A549 treated with DMSO at 1 μM for 4 hours (cell line): ENCODE measurements around the gene IRX1. TPM values are rescaled to one million over a fixed set of nuclear protein-coding genes. Genes with fewer than 3 reads are reported as not detected.

Experiments
- total RNA-seq: library from RNA; stranded (reverse); fragments of 200-300 nt; extraction: Qiagen RNA extraction; gene quantifications from 5 replicates; pipeline ENCODE4 v1.2.3, GENCODE V29; 2022; ENCODE audit warnings: low read depth

Gene IRX1
- total RNA-seq, result not detected in 5 replicates

DNA sequence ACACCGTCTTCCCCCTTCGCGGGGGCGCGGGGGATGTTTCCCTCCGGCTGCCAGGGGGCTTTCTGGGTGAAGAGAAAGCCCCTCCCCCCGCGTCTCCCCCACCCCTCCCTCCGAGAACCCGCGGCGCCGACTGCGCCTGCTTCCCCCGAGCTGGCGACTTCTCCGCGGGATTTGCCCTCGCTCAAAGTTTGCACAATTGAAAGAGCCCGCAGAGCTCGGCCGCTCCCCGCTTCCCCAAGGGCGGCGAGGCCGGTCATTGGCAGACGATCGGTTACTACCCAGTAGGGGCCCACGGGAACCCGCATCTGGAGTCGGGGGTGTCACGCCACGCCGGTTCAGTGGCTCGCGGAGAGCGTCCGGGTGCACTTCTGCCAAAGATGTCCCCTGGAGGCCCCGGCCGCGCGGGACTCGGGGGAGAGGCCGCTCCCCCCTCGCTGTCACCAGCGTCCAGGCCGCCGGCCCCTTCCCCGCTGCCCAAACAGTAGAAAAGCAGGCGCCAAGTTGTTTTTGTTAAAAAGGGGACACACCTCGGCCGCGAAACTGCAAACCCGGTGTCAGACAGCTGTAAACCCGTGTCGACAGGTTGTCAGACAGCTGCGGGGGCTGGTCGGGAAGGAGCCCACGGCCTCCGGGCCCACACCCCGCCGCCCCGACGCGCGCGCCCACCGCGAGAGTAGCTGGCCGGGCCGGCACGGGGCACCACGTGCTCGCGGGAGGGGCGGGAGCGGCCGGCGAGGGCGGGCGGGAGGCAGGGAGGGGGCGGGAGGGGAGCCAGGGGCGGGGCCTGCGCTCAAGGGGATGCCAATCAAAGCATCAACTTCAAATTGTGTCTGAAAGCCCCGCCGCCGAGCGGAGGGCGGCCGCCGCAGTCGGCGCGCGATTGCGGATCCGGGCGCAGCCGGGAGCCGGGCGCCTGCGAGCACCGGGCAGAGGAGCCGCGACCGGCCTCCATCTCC is at the start of gene IRX1:
Gene IRX1, plus strand, starts transcription at position 827 of the 956 bp plus-strand sequence. CDS start 274 bp downstream, outside the sequence.

